HCT116 (cell line): ENCODE data around the gene PNPLA5. TPM values are rescaled to one million over a fixed set of nuclear protein-coding genes. Genes with fewer than 3 reads are reported as not detected.

Experiments
- ATAC-seq: fragments of 200-7000 bp; cut with Tn5 transposase; 2 replicates; pipeline ENCODE4 v1.9.1; 2020; ENCODE audit warnings: mild to moderate bottlenecking, moderate library complexity
- BruUV-seq: library from RNA; stranded (reverse); fragments of 400-500 nt; replicated peaks from 2 replicates; lab custom pipeline; 2021; lab: Mats Ljungman, UMichigan
- CTCF ChIA-PET: fragments of 300-600 bp; sonication (Branson Sonifier 250); formaldehyde crosslinking; loops from one replicate; lab custom pipeline; 2021; ENCODE audit warnings: antibody characterized with exemption; lab: Charles Lee
- POLR2A ChIA-PET: fragments of 300-600, 350-600 bp; sonication (Branson Sonifier 250); formaldehyde crosslinking; loops from one replicate; lab custom pipeline; 2021; ENCODE audit warnings: antibody characterized with exemption; lab: Charles Lee
- RAD21 ChIA-PET, 2 experiments: fragments of 300-600 bp; sonication (Branson Sonifier 250); formaldehyde crosslinking; loops; one replicate each; lab custom pipeline; 2023; ENCODE audit warnings: low total read pairs in 2 of 2; ENCODE audit not compliant: uncharacterized antibody in 2 of 2, unreplicated experiment in 2 of 2, low non-redundant PET in 1 of 2; lab: Charles Lee
- DNase-seq: peaks from one replicate; pipeline ENCODE4 v3.0.0-alpha.2; 2010; ENCODE audit warnings: low read depth, low spot score
- H2AFZ ChIP-seq: fragments of 200-600 bp; shearing (Covaris generic), sonication (generic); 2 replicates; pipeline ENCODE4 v1.6.1; 2017; ENCODE audit warnings: low read depth, mixed run types, mixed read lengths, antibody characterized with exemption, low read length; ENCODE audit not compliant: poor library complexity, severe bottlenecking
- H3K27ac ChIP-seq: 2 replicates; pipeline ENCODE4 v1.5.1; 2012; ENCODE audit warnings: low read depth, low read length
- H3K27me3 ChIP-seq: fragments of 200-600 bp; sonication (generic); 2 replicates; pipeline ENCODE4 v1.6.1; 2016; ENCODE audit warnings: mixed run types, low read length, mixed read lengths; ENCODE audit not compliant: insufficient read depth
- H3K36me3 ChIP-seq, 2 experiments: fragments of 200-500 bp in 1 of 2; fragments of 200-600 bp in 1 of 2; sonication (Bioruptor generic) in 1 of 2; sonication (generic) in 1 of 2; 2 replicates each; pipeline versions ENCODE4 v1.5.1 to v1.6.1; 2014 to 2016; ENCODE audit warnings: low read length in 2 of 2, inconsistent platforms in 1 of 2, mixed read lengths in 1 of 2, mixed run types in 1 of 2; ENCODE audit not compliant: insufficient read depth in 2 of 2, control insufficient read depth in 1 of 2
- H3K4me1 ChIP-seq, 2 experiments: fragments of 200-600 bp in 1 of 2; sonication (generic) in 1 of 2; 2 replicates each; pipeline versions ENCODE4 v1.5.1 to v1.6.1; 2012 to 2017; ENCODE audit warnings: low read length in 2 of 2, inconsistent platforms in 1 of 2, mild to moderate bottlenecking in 1 of 2, mixed read lengths in 1 of 2, mixed run types in 1 of 2, moderate library complexity in 1 of 2; ENCODE audit not compliant: insufficient read depth in 2 of 2, control insufficient read depth in 1 of 2
- H3K4me2 ChIP-seq: fragments of 200-600 bp; sonication (generic); 2 replicates; pipeline ENCODE4 v1.6.1; 2017; ENCODE audit warnings: mixed run types, low read length, mixed read lengths
- H3K4me3 ChIP-seq, 2 experiments: fragments of 200-600 bp in 1 of 2; sonication (generic) in 1 of 2; replicated peaks in 1 of 2; 2 replicates each; pipeline ENCODE4 v1.5.1; 2011 to 2016; ENCODE audit warnings: low read length in 2 of 2, control low read depth in 1 of 2, low read depth in 1 of 2, mild to moderate bottlenecking in 1 of 2, mixed read lengths in 1 of 2, mixed run types in 1 of 2
- H3K79me2 ChIP-seq: fragments of 200-600 bp; sonication (generic); 2 replicates; pipeline ENCODE4 v1.6.1; 2017; ENCODE audit warnings: mild to moderate bottlenecking, mixed run types, low read length, moderate library complexity, mixed read lengths; ENCODE audit not compliant: insufficient read depth
- H3K9ac ChIP-seq: fragments of 200-600 bp; sonication (generic); 2 replicates; pipeline ENCODE4 v1.6.1; 2016; ENCODE audit warnings: low read length, mixed read lengths
- H3K9me2 ChIP-seq: fragments of 200-600 bp; sonication (generic), shearing (Covaris generic); 2 replicates; pipeline ENCODE4 v1.6.1; 2017; ENCODE audit warnings: mixed run types, mild to moderate bottlenecking, moderate library complexity; ENCODE audit not compliant: insufficient read depth
- H3K9me3 ChIP-seq, 2 experiments: fragments of 200-500 bp in 1 of 2; fragments of 200-600 bp in 1 of 2; sonication (Bioruptor generic) in 1 of 2; sonication (generic) in 1 of 2; 2 replicates each; pipeline ENCODE4 v1.6.1; 2014 to 2017; ENCODE audit warnings: low read length in 2 of 2, mixed read lengths in 2 of 2, inconsistent platforms in 1 of 2, low read depth in 1 of 2, mild to moderate bottlenecking in 1 of 2, mixed run types in 1 of 2, moderate library complexity in 1 of 2; ENCODE audit not compliant: control insufficient read depth in 1 of 2, insufficient read depth in 1 of 2
- H4K20me1 ChIP-seq: fragments of 200-600 bp; sonication (generic), shearing (Covaris generic); 2 replicates; pipeline ENCODE4 v1.6.1; 2017; ENCODE audit warnings: mixed run types, mild to moderate bottlenecking, moderate library complexity; ENCODE audit not compliant: insufficient read depth
- CTCF ChIP-seq, 3 experiments: fragments of 200-600 bp in 1 of 3; sonication (generic) in 1 of 3; IDR thresholded peaks in 2 of 3; conservative IDR thresholded peaks in 1 of 3; 2 replicates each; pipeline ENCODE4 v1.5.1; 2012 to 2017; ENCODE audit warnings: low read depth in 2 of 3, low read length in 2 of 3, antibody characterized with exemption in 1 of 3, borderline replicate concordance in 1 of 3, control low read depth in 1 of 3, mild to moderate bottlenecking in 1 of 3, mixed read lengths in 1 of 3, mixed run types in 1 of 3, moderate library complexity in 1 of 3; ENCODE audit not compliant: insufficient read depth in 1 of 3
- EGR1 ChIP-seq: IDR thresholded peaks from 2 replicates; pipeline ENCODE4 v1.6.1; 2012; ENCODE audit warnings: low read depth
- FOSL1 ChIP-seq: IDR thresholded peaks from 2 replicates; pipeline ENCODE4 v1.6.1; 2012; ENCODE audit warnings: low read depth
- POLR2A ChIP-seq: IDR thresholded peaks from 2 replicates; pipeline ENCODE4 v1.7.0; 2011; ENCODE audit warnings: borderline replicate concordance; ENCODE audit not compliant: insufficient read depth, insufficient read length; ENCODE audit errors: extremely low read depth
- POLR2AphosphoS5 ChIP-seq: IDR thresholded peaks from 2 replicates; pipeline ENCODE4 v1.6.1; 2011; ENCODE audit warnings: mild to moderate bottlenecking, low read depth, low read length, moderate library complexity
- RAD21 ChIP-seq: IDR thresholded peaks from 2 replicates; pipeline ENCODE4 v1.6.1; 2012; ENCODE audit warnings: low read depth, mild to moderate bottlenecking
- SIN3A ChIP-seq: IDR thresholded peaks from 2 replicates; pipeline ENCODE4 v1.6.1; 2012; ENCODE audit warnings: low read depth
- SRF ChIP-seq: IDR thresholded peaks from 2 replicates; pipeline ENCODE4 v1.6.1; 2012; ENCODE audit warnings: low read depth
- TCF7L2 ChIP-seq: IDR thresholded peaks from 2 replicates; pipeline ENCODE4 v1.7.0; 2011; ENCODE audit warnings: borderline replicate concordance, inconsistent platforms; ENCODE audit not compliant: insufficient read depth, insufficient read length; ENCODE audit errors: extremely low read depth
- ZNF274 ChIP-seq: fragments of 200-500 bp; sonication (Bioruptor generic); IDR thresholded peaks from 2 replicates; pipeline ENCODE4 v1.6.1; 2014; ENCODE audit warnings: mild to moderate bottlenecking, low read depth, low read length, inconsistent platforms
- intact Hi-C: fragments of 100-400 bp; cut with micrococcal nuclease; formaldehyde crosslinking; loops from 2 replicates; pipeline ENCODE4 v1.10.0; 2022
- total RNA-seq: library from RNA; stranded (reverse); gene quantifications from one replicate; pipeline ENCODE4 v1.2.1, GENCODE V29; 2021; ENCODE audit not compliant: unreplicated experiment

PNPLA5 gene
- total RNA-seq, 1 experiment from 2014 or later, result 2.9 TPM

- CTCF ChIA-PET, result interaction anchor here (1.6 kb wide), 1 partner anchor 25 kb away, joined by 3 read pairs; no protein-coding TSS in a partner anchor
- DNase-seq (no peak), ATAC-seq (no peak)
- intact Hi-C loops, result no loop called here
- H3K4me2 ChIP-seq, result no peak overlapping the region
- no peak overlapping the region for H2AFZ ChIP-seq
- no peaks in the 10 kb centered on the region for H3K9me2 ChIP-seq
- H3K79me2 ChIP-seq, result peaks cover 59% of the 10 kb centered on the region
- H3K9ac ChIP-seq, result no peak overlapping the region
- no peak overlapping the region for H3K4me3 ChIP-seq
- H4K20me1 ChIP-seq, result no peaks in the 10 kb centered on the region
- no peak for TF ChIP-seq POLR2AphosphoS5
- TF ChIP-seq RAD21, result no peak
- no peak for TF ChIP-seq EGR1
- no peak for TF ChIP-seq ZNF274
- no peak for TF ChIP-seq TCF7L2
- no peak for TF ChIP-seq SRF
- TF ChIP-seq FOSL1, result no peak
- no peak for TF ChIP-seq SIN3A
- no peak for TF ChIP-seq CTCF (IDR thresholded peaks at IDR 0.05 in 2 of 3, conservative IDR thresholded peaks at IDR 0.05 in 1 of 3; ENCODE audit: borderline replicate concordance in 1 of 3, insufficient read depth in 1 of 3, low read depth in 2 of 3, low read length in 2 of 3)
- no peak for TF ChIP-seq POLR2A
- peaks cover 0 to 3% of the 10 kb centered on the region in 2 experiments; a peak in 1 of 4 replicates for H3K9me3 ChIP-seq
- POLR2A ChIA-PET, result no interaction called here
- RAD21 ChIA-PET, result no interaction called here
- H3K36me3 ChIP-seq, result no peaks in the 10 kb centered on the region
- H3K27me3 ChIP-seq, result peaks cover 13% of the 10 kb centered on the region; the same call in 1 of the 2 replicates
- BruUV-seq, result no TSS peak
- no peak overlapping the region for H3K27ac ChIP-seq
- peaks cover 0 to 12% of the 10 kb centered on the region in 2 experiments; a peak in 2 of 4 replicates for H3K4me1 ChIP-seq
Observed at GRCh38 chr22:43860126-43860525, 31.7 kb downstream of the PNPLA5 start.
